Activated gamma-delta T cell treated with anti-CD3 and anti-CD28 coated beads, Interleukin-2, amount 50 U/mL, for 16 hours (primary cell): ENCODE measurements around the gene KRTAP10-7.
"Not testable (repeated sequence)": the region's sequence is repeated elsewhere in the genome, so short reads cannot be mapped to it uniquely, and the experiment has no call there.

Source experiments
- DNase-seq: peaks from one replicate; pipeline ENCODE4 v3.0.0-alpha.2; 2020; ENCODE audit warnings: low read depth

The KRTAP10-7 gene

GRCh38 chr21:44636209-44637017, 36.0 kb downstream of the KRTAP10-7 start:
- DNase-seq: no peak

GRCh38 chr21:44637018-44637850, 36.8 kb downstream of the KRTAP10-7 start, which contains the start of gene KRTAP10-10:
TSS of gene KRTAP10-10 (plus strand) at chr21:44637356. CDS start at chr21:44637418, 62 bp downstream.
- DNase-seq: no peak

- not testable (repeated sequence) for DNase-seq
Measured at GRCh38 chr21:44637851-44638348, 37.5 kb downstream of the KRTAP10-7 start.

GRCh38 chr21:44638506-44639330, 38.3 kb downstream of the KRTAP10-7 start:
- DNase-seq: not testable (repeated sequence)

GRCh38 chr21:44639331-44639655, 38.9 kb downstream of the KRTAP10-7 start:
- no peak for DNase-seq

GRCh38 chr21:44640761-44641160, 40.4 kb downstream of the KRTAP10-7 start:
- DNase-seq: no peak

- DNase-seq: no peak
Measured at GRCh38 chr21:44643741-44644310, 43.4 kb downstream of the KRTAP10-7 start.

- DNase-seq: no peak
Measured at GRCh38 chr21:44644878-44645277, 44.5 kb downstream of the KRTAP10-7 start.

GRCh38 chr21:44646366-44647221, 46.2 kb downstream of the KRTAP10-7 start, which contains the start of gene KRTAP10-11:
TSS of gene KRTAP10-11 (plus strand) at chr21:44646414. CDS start at chr21:44646459, 45 bp downstream.
- DNase-seq: not testable (repeated sequence)

- no peak for DNase-seq
Measured at GRCh38 chr21:44647222-44647552, 46.8 kb downstream of the KRTAP10-7 start.

- no peak for DNase-seq
Measured at GRCh38 chr21:44648557-44649311, 48.3 kb downstream of the KRTAP10-7 start.

- DNase-seq: no peak
Measured at GRCh38 chr21:44649521-44650100, 49.2 kb downstream of the KRTAP10-7 start.

GRCh38 chr21:44650265-44650972, 50.0 kb downstream of the KRTAP10-7 start:
- no peak for DNase-seq

GRCh38 chr21:44650973-44651675, 50.7 kb downstream of the KRTAP10-7 start:
- no peak for DNase-seq
